Middle frontal gyrus (tissue), 1 donor: Measurements from ENCODE around the gene LGALS7B.
"Not testable (repeated sequence)": the region's sequence is repeated elsewhere in the genome, so short reads cannot be mapped to it uniquely, and the experiment has no call there.

Experiments used
- DNase-seq: peaks from one replicate; pipeline ENCODE4 v3.0.0-alpha.2; 2015; ENCODE audit warnings: low spot score; ENCODE audit errors: extremely low spot score

The LGALS7B gene

GRCh38 chr19:38817081-38817480 lies 28.1 kb downstream of the LGALS7B start:
- no peak for DNase-seq

- DNase-seq, result no peak
Observed at GRCh38 chr19:38819231-38819920, 30.4 kb downstream of the LGALS7B start.

GRCh38 chr19:38821230-38821825 lies 32.3 kb downstream of the LGALS7B start:
- not testable (repeated sequence) for DNase-seq

- not testable (repeated sequence) for DNase-seq
Observed at GRCh38 chr19:38825936-38826335, 36.9 kb downstream of the LGALS7B start.

- DNase-seq, result no peak
Observed at GRCh38 chr19:38826856-38827551, 38.0 kb downstream of the LGALS7B start.

GRCh38 chr19:38829203-38829602 lies 40.2 kb downstream of the LGALS7B start:
- not testable (repeated sequence) for DNase-seq

GRCh38 chr19:38830039-38830733 lies 41.2 kb downstream of the LGALS7B start:
- no peak for DNase-seq

- DNase-seq, result no peak
Observed at GRCh38 chr19:38831142-38831605, 42.2 kb downstream of the LGALS7B start.

- no peak for DNase-seq
Observed at GRCh38 chr19:38833092-38833425, 44.1 kb downstream of the LGALS7B start.

GRCh38 chr19:38834104-38834490 lies 45.1 kb downstream of the LGALS7B start:
- no peak for DNase-seq

GRCh38 chr19:38834590-38834989 lies 45.6 kb downstream of the LGALS7B start:
- DNase-seq, result no peak

- no peak for DNase-seq
Observed at GRCh38 chr19:38836159-38836982, 47.4 kb downstream of the LGALS7B start.

GRCh38 chr19:38836983-38837626 lies 48.1 kb downstream of the LGALS7B start:
- DNase-seq, result no peak

GRCh38 chr19:38837656-38838121 lies 48.7 kb downstream of the LGALS7B start:
- no peak for DNase-seq

- DNase-seq, result no peak
Observed at GRCh38 chr19:38838208-38838985, 49.4 kb downstream of the LGALS7B start.

- no peak for DNase-seq
Observed at GRCh38 chr19:38838986-38839761, 50.2 kb downstream of the LGALS7B start.

GRCh38 chr19:38839816-38840582 lies 51.0 kb downstream of the LGALS7B start:
- DNase-seq, result no peak

- DNase-seq, result no peak
Observed at GRCh38 chr19:38840583-38840968, 51.6 kb downstream of the LGALS7B start.
